ENCODE measurements around the gene MECR.

DNA sequence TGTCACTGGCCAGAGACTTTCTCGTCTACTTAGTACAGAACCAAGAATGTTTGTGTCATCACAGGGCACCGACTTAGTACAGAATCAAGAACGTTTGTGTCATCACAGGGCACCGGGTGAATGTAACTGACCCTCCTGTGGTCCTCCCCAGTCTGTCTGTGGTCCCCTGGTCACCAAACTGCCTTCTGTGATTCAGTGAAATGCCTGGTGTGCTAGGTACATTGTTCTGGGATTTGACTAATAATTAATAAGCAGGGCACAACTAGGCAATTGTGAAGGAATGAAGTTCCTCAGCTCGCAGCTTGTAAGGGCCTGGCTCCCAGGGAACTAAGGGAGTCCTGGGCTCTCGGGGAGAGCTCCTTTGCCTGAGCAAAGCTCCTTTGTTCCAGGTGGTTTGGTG, 7.2 kb downstream of the MECR start:
- no peak for TF ChIP-seq POLR2A (IDR thresholded peaks at IDR 0.05)
- TF ChIP-seq, protein P1, sequence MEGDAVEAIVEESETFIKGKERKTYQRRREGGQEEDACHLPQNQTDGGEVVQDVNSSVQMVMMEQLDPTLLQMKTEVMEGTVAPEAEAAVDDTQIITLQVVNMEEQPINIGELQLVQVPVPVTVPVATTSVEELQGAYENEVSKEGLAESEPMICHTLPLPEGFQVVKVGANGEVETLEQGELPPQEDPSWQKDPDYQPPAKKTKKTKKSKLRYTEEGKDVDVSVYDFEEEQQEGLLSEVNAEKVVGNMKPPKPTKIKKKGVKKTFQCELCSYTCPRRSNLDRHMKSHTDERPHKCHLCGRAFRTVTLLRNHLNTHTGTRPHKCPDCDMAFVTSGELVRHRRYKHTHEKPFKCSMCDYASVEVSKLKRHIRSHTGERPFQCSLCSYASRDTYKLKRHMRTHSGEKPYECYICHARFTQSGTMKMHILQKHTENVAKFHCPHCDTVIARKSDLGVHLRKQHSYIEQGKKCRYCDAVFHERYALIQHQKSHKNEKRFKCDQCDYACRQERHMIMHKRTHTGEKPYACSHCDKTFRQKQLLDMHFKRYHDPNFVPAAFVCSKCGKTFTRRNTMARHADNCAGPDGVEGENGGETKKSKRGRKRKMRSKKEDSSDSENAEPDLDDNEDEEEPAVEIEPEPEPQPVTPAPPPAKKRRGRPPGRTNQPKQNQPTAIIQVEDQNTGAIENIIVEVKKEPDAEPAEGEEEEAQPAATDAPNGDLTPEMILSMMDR (IDR thresholded peaks at IDR 0.05): no peak

Measured in esophagus squamous epithelium (tissue), 4 donors.